Measurements from ENCODE around the gene TMEM132A. TPM values are rescaled to one million over a fixed set of nuclear protein-coding genes. Genes with fewer than 3 reads are reported as not detected.

The TMEM132A gene
- total RNA-seq, 2 donors from 2014 or later: 2.4 to 3.5 TPM

GRCh38 chr11:60930394-60930793 is 6.1 kb downstream of the TMEM132A start:
- no peak overlapping the region for H3K4me3 Mint-ChIP-seq
- no peaks in the 10 kb centered on the region for H3K36me3 Mint-ChIP-seq (ENCODE audit: insufficient read depth in 2 of 2)
- ATAC-seq (replicated peaks in 1 of 2) (no peak), DNase-seq (no peak)
- H3K27me3 Mint-ChIP-seq (ENCODE audit: low read depth): peaks cover 32% of the 10 kb centered on the region
- H3K4me1 Mint-ChIP-seq (ENCODE audit: low read depth): peaks cover 8% of the 10 kb centered on the region
- H3K27ac Mint-ChIP-seq: no peak overlapping the region
- H3K9me3 Mint-ChIP-seq: no peaks in the 10 kb centered on the region

- H3K9me3 Mint-ChIP-seq: no peaks in the 10 kb centered on the region
- no peak overlapping the region for H3K4me3 Mint-ChIP-seq
- DNase-seq: no peak
- no peak for ATAC-seq (replicated peaks in 1 of 2)
- H3K36me3 Mint-ChIP-seq (ENCODE audit: insufficient read depth in 2 of 2): no peaks in the 10 kb centered on the region
- no peaks in the 10 kb centered on the region for H3K4me1 Mint-ChIP-seq (ENCODE audit: low read depth)
- peaks cover 19% of the 10 kb centered on the region for H3K27me3 Mint-ChIP-seq (ENCODE audit: low read depth)
- H3K27ac Mint-ChIP-seq: no peak overlapping the region
Observed at GRCh38 chr11:60931917-60932316, 7.7 kb downstream of the TMEM132A start.

- no peak overlapping the region for H3K27ac Mint-ChIP-seq
- no peaks in the 10 kb centered on the region for H3K9me3 Mint-ChIP-seq
- no peak for ATAC-seq (replicated peaks in 1 of 2)
- DNase-seq: no peak
- H3K27me3 Mint-ChIP-seq (ENCODE audit: low read depth): peaks cover 13% of the 10 kb centered on the region
- no peaks in the 10 kb centered on the region for H3K36me3 Mint-ChIP-seq (ENCODE audit: insufficient read depth in 2 of 2)
- no peak overlapping the region for H3K4me3 Mint-ChIP-seq
- H3K4me1 Mint-ChIP-seq (ENCODE audit: low read depth): no peaks in the 10 kb centered on the region
Observed at GRCh38 chr11:60932605-60933356, 8.5 kb downstream of the TMEM132A start.

GRCh38 chr11:60933416-60934123 is 9.3 kb downstream of the TMEM132A start:
- ATAC-seq (replicated peaks in 1 of 2): no peak
- Mint-ChIP-seq H3K27me3 (ENCODE audit: low read depth) (peaks cover 12% of the 10 kb centered on the region), H3K36me3 (ENCODE audit: insufficient read depth in 2 of 2) (no peaks in the 10 kb centered on the region), H3K9me3 (no peaks in the 10 kb centered on the region), H3K4me1 (ENCODE audit: low read depth) (no peaks in the 10 kb centered on the region), H3K4me3 (no peak overlapping the region), H3K27ac (no peak overlapping the region)
- no peak for DNase-seq

GRCh38 chr11:60934124-60934789 is 10.0 kb downstream of the TMEM132A start:
- no peaks in the 10 kb centered on the region for H3K9me3 Mint-ChIP-seq
- peaks cover 8% of the 10 kb centered on the region for H3K27me3 Mint-ChIP-seq (ENCODE audit: low read depth)
- H3K36me3 Mint-ChIP-seq (ENCODE audit: insufficient read depth in 2 of 2): no peaks in the 10 kb centered on the region
- DNase-seq (no peak), ATAC-seq (replicated peaks in 1 of 2) (no peak)
- no peak overlapping the region for H3K27ac Mint-ChIP-seq
- no peak overlapping the region for H3K4me3 Mint-ChIP-seq
- H3K4me1 Mint-ChIP-seq (ENCODE audit: low read depth): no peaks in the 10 kb centered on the region

GRCh38 chr11:60934790-60935605 is 10.7 kb downstream of the TMEM132A start:
- H3K27ac Mint-ChIP-seq: no peak overlapping the region
- H3K36me3 Mint-ChIP-seq (ENCODE audit: insufficient read depth in 2 of 2): no peaks in the 10 kb centered on the region
- H3K9me3 Mint-ChIP-seq: no peaks in the 10 kb centered on the region
- H3K4me1 Mint-ChIP-seq (ENCODE audit: low read depth): no peaks in the 10 kb centered on the region
- DNase-seq (no peak), ATAC-seq (replicated peaks in 1 of 2) (no peak)
- H3K4me3 Mint-ChIP-seq: no peak overlapping the region
- H3K27me3 Mint-ChIP-seq (ENCODE audit: low read depth): peaks cover under 1% of the 10 kb centered on the region

GRCh38 chr11:60935676-60936442 is 11.6 kb downstream of the TMEM132A start:
- Mint-ChIP-seq H3K36me3 (ENCODE audit: insufficient read depth in 2 of 2) (no peaks in the 10 kb centered on the region), H3K9me3 (no peaks in the 10 kb centered on the region), H3K27ac (no peak overlapping the region), H3K4me3 (no peak overlapping the region), H3K4me1 (ENCODE audit: low read depth) (no peaks in the 10 kb centered on the region), H3K27me3 (ENCODE audit: low read depth) (no peaks in the 10 kb centered on the region)
- DNase-seq (no peak), ATAC-seq (replicated peaks in 1 of 2) (no peak)

GRCh38 chr11:60936467-60937143 is 12.3 kb downstream of the TMEM132A start:
- H3K27ac Mint-ChIP-seq: no peak overlapping the region
- no peaks in the 10 kb centered on the region for H3K36me3 Mint-ChIP-seq (ENCODE audit: insufficient read depth in 2 of 2)
- H3K27me3 Mint-ChIP-seq (ENCODE audit: low read depth): no peaks in the 10 kb centered on the region
- H3K4me3 Mint-ChIP-seq: no peak overlapping the region
- H3K9me3 Mint-ChIP-seq: no peaks in the 10 kb centered on the region
- ATAC-seq (replicated peaks in 1 of 2) (no peak), DNase-seq (no peak)
- no peaks in the 10 kb centered on the region for H3K4me1 Mint-ChIP-seq (ENCODE audit: low read depth)

GRCh38 chr11:60937144-60937527 is 12.9 kb downstream of the TMEM132A start:
- H3K36me3 Mint-ChIP-seq (ENCODE audit: insufficient read depth in 2 of 2): no peaks in the 10 kb centered on the region
- H3K9me3 Mint-ChIP-seq: no peaks in the 10 kb centered on the region
- H3K27me3 Mint-ChIP-seq (ENCODE audit: low read depth): no peaks in the 10 kb centered on the region
- no peak overlapping the region for H3K27ac Mint-ChIP-seq
- no peaks in the 10 kb centered on the region for H3K4me1 Mint-ChIP-seq (ENCODE audit: low read depth)
- DNase-seq: no peak
- no peak for ATAC-seq (replicated peaks in 1 of 2)
- H3K4me3 Mint-ChIP-seq: no peak overlapping the region

- H3K4me3 Mint-ChIP-seq: no peak overlapping the region
- H3K27me3 Mint-ChIP-seq (ENCODE audit: low read depth): no peaks in the 10 kb centered on the region
- no peak overlapping the region for H3K27ac Mint-ChIP-seq
- H3K9me3 Mint-ChIP-seq: no peaks in the 10 kb centered on the region
- ATAC-seq (replicated peaks in 1 of 2) (no peak), DNase-seq (no peak)
- no peaks in the 10 kb centered on the region for H3K4me1 Mint-ChIP-seq (ENCODE audit: low read depth)
- H3K36me3 Mint-ChIP-seq (ENCODE audit: insufficient read depth in 2 of 2): no peaks in the 10 kb centered on the region
Observed at GRCh38 chr11:60937811-60938210, 13.6 kb downstream of the TMEM132A start.

GRCh38 chr11:60938500-60938899 is 14.2 kb downstream of the TMEM132A start:
- no peaks in the 10 kb centered on the region for H3K27me3 Mint-ChIP-seq (ENCODE audit: low read depth)
- ATAC-seq (replicated peaks in 1 of 2) (no peak), DNase-seq (no peak)
- no peak overlapping the region for H3K4me3 Mint-ChIP-seq
- no peak overlapping the region for H3K27ac Mint-ChIP-seq
- H3K4me1 Mint-ChIP-seq (ENCODE audit: low read depth): no peaks in the 10 kb centered on the region
- H3K36me3 Mint-ChIP-seq (ENCODE audit: insufficient read depth in 2 of 2): no peaks in the 10 kb centered on the region
- no peaks in the 10 kb centered on the region for H3K9me3 Mint-ChIP-seq

- no peaks in the 10 kb centered on the region for H3K36me3 Mint-ChIP-seq (ENCODE audit: insufficient read depth in 2 of 2)
- H3K27ac Mint-ChIP-seq: no peak overlapping the region
- H3K4me1 Mint-ChIP-seq (ENCODE audit: low read depth): peaks cover 5% of the 10 kb centered on the region
- H3K9me3 Mint-ChIP-seq: no peaks in the 10 kb centered on the region
- no peak overlapping the region for H3K4me3 Mint-ChIP-seq
- H3K27me3 Mint-ChIP-seq (ENCODE audit: low read depth): no peaks in the 10 kb centered on the region
- DNase-seq (no peak), ATAC-seq (replicated peaks in 1 of 2) (no peak)
Observed at GRCh38 chr11:60939301-60939700, 15.0 kb downstream of the TMEM132A start.

Measured in activated T-cell treated with anti-CD3 and anti-CD28 coated beads, Interleukin-2, amount 50 U/mL, for 72 hours (primary cell).